GM08714 (cell line): ENCODE data around the gene TREM1.

ENCODE experiments used
- H3K4me3 ChIP-seq: fragments of 200-500 bp; sonication (Bioruptor generic); 2 replicates; pipeline ENCODE4 v1.5.1; 2014; ENCODE audit warnings: mild to moderate bottlenecking, low read length, inconsistent platforms
- ZNF274 ChIP-seq: IDR thresholded peaks from 2 replicates; pipeline ENCODE4 v1.6.1; 2012; ENCODE audit warnings: mild to moderate bottlenecking, low read depth, low read length

Gene TREM1

DNA sequence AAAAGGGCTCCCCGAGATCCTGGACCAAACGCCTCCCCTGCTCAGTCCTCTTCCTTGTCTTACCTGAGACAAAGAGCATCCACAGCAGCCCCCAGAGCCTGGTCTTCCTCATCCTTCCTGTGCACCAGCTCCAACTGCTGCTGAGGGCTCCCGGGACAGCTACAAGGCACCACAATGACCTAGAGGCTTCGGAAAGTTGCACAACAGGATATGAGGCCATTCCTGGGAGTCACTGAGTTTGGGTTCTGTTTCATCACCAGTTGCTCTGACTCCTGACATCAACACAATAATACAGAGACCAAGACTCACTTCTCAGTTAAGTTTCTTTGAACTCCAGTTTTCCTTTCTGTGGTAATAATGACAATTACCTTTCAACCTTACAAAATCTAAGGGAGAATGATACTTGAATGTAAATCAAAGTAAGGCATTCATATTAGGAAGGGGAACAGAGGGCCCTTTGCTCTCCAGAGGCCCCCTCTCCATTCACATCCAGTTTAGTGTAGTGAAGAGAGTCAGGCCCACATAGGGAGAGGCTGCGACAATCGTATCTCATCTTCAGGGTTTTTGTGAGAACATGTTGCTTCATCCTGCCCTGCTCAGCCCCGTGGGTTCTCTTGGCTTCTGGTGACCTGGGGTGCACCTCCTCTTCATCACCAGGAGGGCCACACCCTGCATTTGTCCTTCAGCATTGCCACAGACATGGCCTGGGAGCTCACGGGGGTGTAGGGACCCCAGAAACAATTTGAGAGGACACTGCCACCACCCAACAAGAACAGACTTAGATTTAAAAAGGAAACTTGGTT, at the start of gene TREM1:
TREM1 (minus strand) TSS at position 139 of the 803 bp plus-strand sequence; CDS start at position 112, 27 bp downstream.
- no peak within 1 kb of the TSS for H3K4me3 ChIP-seq
- no peak for TF ChIP-seq ZNF274

DNA sequence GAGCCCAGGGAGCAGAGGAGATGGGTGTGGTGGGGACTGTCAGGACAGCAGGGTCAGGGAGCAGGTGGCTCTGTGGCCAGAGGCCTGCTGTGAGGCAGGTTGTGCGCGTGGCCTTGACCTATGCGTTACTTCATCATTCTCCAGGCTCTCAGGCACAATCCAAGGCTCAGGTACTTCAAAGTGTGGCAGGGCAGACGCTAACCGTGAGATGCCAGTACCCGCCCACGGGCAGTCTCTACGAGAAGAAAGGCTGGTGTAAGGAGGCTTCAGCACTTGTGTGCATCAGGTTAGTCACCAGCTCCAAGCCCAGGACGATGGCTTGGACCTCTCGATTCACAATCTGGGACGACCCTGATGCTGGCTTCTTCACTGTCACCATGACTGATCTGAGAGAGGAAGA, 49.5 kb upstream of the TREM1 start:
- no peak overlapping the region for H3K4me3 ChIP-seq
- TF ChIP-seq ZNF274, result no peak

- no peak for TF ChIP-seq ZNF274
- H3K4me3 ChIP-seq, result no peak within 1 kb of the TSS
Observed at GRCh38 chr6:41335296-41335695, 48.8 kb upstream of the TREM1 start, which contains the start of gene NCR2. Gene NCR2, plus strand, starts transcription at chr6:41335608. Its CDS starts 269 bp downstream, at chr6:41335877.

DNA sequence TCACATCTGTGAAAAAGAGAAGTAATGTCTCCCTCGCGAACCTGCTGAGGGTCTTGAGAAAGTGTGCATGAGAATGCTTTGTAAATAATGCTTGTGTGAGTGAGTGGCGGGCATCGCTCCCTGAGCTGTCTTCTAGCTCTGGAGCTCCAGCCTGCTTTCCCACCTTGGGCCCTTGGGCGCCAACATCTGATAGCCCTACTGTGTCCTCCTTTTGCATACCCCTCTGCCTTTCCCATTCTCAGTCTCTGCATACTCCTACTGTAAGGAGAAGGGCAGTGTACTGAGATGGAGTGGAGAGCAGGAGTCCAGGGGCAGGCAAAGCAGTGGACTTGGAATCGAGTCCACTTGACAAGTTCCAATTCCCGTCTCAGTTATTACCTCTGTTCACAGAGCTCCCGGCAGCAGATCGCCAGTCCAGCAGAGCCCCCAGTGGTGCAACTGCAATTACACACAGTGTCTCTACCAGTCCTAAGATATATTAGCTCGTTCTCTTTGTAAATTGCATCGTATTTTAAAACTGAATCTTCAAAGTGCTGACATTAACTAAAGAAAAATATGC, 48.1 kb upstream of the TREM1 start:
- TF ChIP-seq ZNF274, result no peak
- no peak overlapping the region for H3K4me3 ChIP-seq

DNA sequence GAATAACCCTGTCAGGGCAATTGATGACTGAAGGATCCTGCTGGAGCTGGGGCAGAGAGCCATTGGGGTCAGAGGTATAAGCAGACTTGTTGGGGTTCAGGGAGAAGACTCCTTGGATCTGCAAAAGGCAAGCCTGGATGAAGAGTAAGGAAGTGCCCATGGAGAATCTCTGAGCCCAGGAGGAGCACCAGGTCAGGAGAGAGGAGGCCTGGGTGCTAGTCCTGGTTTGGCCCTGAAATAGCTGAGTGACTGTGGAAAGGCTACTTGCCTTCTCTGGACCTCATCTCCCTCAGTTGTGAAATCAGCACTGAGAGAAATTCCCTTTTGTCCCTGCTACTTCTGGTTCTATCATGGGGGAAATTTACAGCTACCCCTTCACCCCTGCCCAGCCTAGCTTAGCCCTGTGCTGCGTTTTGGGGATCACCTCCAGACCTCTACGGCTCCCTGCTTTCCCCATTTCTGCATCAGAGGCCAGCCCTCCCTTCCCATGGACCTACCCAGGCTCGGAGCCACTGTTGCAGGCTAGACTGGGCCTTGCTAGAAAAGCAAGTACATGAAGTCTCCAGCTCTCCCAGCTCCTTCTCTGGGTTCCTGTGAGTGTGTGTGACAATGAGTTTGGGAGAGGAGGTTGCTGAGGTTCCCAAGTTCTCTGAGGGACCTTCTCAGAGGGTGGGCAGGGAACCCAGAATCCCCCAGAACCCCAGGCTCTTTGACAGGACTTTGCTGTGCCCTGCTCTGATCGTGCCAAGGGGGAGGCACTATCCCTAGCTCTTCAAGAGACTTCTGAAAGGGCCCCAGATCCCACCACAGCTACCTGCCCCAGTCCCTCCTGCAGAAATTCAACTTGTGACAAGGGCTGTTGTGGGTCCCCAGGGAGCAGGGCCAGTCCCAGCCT, 46.6 kb upstream of the TREM1 start:
- no peak for TF ChIP-seq ZNF274
- no peak overlapping the region for H3K4me3 ChIP-seq

DNA sequence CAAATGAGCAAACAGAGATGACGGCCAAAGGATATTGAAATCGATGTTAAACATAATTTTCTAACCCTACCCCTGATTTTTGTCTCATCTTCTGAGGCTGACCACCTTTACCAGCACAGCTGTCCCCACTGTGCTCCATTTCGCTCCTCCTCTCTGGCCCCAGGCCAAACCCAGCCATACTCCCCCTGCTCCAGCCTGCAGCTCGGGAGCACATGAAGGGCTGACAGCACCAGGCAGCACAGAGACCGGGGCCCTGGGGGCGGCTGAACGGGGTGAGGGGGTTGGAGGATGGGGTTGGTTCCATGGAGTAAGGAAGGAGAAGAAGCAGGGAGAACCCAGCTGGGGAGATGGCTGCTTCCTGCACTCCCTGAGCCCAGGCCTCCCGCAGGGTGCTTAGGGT, 45.8 kb upstream of the TREM1 start:
- H3K4me3 ChIP-seq, result no peak overlapping the region
- TF ChIP-seq ZNF274, result no peak

- no peak for TF ChIP-seq ZNF274
- H3K4me3 ChIP-seq, result no peak overlapping the region
Observed at GRCh38 chr6:41331401-41332150, 45.1 kb upstream of the TREM1 start.

- no peak overlapping the region for H3K4me3 ChIP-seq
- TF ChIP-seq ZNF274, result no peak
Observed at GRCh38 chr6:41327177-41327576, 40.7 kb upstream of the TREM1 start.

- H3K4me3 ChIP-seq, result no peak overlapping the region
- no peak for TF ChIP-seq ZNF274
Observed at GRCh38 chr6:41326092-41326491, 39.6 kb upstream of the TREM1 start.

DNA sequence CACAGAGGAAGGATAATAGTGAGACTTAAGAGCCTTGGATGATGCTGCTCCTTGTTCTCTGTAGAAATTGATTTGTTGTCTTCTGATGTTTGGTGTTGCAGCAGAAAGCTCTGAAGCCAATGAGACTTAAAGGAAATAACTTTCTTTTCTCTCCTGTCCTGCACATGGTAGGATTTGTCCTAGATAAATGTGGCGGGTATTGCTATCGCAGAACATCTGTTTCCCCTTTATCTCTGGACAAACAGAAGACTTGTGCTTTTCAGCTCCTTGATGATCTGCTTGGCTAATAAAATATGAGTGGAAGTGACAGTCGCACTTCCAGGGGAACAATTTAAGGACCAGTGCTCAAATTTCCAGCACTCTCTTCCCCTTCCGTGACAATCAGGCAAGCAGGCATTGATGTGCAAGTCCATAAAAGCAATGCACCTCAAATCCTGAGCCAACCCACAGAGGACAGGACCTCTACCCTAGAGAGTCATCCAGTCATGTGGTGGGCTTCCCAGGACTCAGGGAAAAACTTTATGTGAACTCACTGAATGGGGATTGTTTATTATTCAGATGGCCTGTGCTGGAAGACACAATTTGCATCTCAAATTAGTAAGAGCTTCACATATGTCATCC, 39.1 kb upstream of the TREM1 start:
- no peak for TF ChIP-seq ZNF274
- H3K4me3 ChIP-seq, result no peak overlapping the region

DNA sequence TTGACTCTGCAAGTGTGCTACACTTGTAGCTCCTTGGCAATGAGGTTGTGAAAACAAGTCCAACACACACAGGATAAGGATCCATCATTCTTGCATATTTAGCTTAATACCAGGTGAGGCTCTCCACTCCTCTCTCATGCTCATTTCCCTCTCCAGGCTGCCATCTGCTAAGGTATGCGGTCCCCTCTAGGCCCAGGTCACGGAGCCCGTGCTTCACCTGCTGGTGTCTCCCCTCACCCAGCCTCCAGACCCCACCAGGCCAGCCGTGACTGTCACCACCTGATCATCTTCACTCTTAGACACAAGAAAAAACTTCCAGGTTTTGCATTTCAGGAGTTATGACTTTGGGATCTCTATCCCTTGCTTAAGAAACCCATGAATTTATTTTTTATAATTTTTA, 34.7 kb upstream of the TREM1 start:
- no peak overlapping the region for H3K4me3 ChIP-seq
- TF ChIP-seq ZNF274, result no peak

- no peak for TF ChIP-seq ZNF274
- H3K4me3 ChIP-seq, result no peak overlapping the region; the same call in 1 of the 2 replicates
Observed at GRCh38 chr6:41318654-41319565, 32.4 kb upstream of the TREM1 start.
